WTC11 (cell line): Measurements from ENCODE around the gene IL21R.

ENCODE experiments used
- CDX4 ChIP-seq: fragments of 250-450 bp; sonication (Bioruptor Pico); IDR thresholded peaks from 2 replicates; pipeline ENCODE4 v1.9.0; 2021; ENCODE audit warnings: moderate library complexity, mild to moderate bottlenecking, inconsistent platforms, borderline replicate concordance
- MAX ChIP-seq: sonication (generic); formaldehyde crosslinking; IDR thresholded peaks from 2 replicates; pipeline ENCODE4 v1.8.0; 2022; ENCODE audit warnings: mild to moderate bottlenecking, missing genetic modification reagents
- ZBTB21 ChIP-seq: sonication (generic); formaldehyde crosslinking; IDR thresholded peaks from 2 replicates; pipeline ENCODE4 v1.8.1; 2023; ENCODE audit warnings: mild to moderate bottlenecking, missing genetic modification reagents, borderline replicate concordance
- ZNF423 ChIP-seq: fragments of 250-450 bp; sonication (Bioruptor Pico); IDR thresholded peaks from 2 replicates; pipeline ENCODE4 v2.1.2; 2022; ENCODE audit warnings: mild to moderate bottlenecking, moderate library complexity
- TF ChIP-seq, protein P1 (sequence below): fragments of 200-600 bp; IDR thresholded peaks from 2 replicates; pipeline ENCODE4 v1.8.0; 2022; ENCODE audit warnings: antibody characterized with exemption

DNA sequence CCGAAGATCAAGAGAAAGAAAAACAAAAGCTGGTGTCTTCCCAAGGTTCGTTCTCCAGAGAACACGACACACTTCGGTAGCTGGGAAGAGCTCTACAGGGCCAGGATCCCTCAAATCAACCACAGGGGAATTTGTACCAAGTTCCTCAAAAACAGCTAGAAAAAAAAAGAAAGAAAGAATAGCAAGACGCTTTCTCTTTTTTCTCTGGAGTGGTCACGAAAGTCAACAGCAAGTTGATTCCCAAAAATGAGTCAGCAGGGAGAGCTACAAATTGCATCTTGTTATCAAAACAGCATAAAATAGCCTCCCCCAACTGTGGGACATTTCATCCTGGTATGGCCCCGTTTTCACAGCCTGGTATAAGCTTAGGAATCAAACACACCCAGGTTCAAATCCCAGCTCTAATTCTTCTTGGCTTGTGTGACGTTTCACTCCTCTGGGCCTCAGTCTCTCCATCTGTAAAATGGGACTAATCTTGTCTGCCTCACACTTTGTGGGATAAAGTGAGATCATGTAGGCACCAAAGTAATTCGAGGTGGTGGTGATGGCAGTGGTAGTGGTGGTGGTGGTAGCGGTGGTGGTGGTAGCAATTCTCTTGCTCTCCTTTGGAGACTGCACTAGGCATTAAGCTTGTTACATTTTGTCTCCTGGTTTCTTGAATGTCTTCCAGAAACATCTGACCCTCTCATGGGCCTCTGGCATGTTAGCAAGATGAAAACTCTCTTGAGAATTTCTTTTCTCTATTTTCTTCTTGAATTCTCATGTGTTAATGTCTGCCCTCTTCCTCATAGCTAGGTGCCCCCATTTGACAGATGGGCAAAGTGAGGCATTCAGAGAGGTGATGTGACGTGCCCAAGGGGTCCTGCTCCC, 988 bp upstream of the IL21R start:
- TF ChIP-seq MAX (CRISPR knock-in tag) (no peak), ZBTB21 (CRISPR knock-in tag) (no peak), ZNF423 (CRISPR knock-in tag) (no peak), CDX4 (CRISPR knock-in tag) (no peak)
- TF ChIP-seq, protein P1, sequence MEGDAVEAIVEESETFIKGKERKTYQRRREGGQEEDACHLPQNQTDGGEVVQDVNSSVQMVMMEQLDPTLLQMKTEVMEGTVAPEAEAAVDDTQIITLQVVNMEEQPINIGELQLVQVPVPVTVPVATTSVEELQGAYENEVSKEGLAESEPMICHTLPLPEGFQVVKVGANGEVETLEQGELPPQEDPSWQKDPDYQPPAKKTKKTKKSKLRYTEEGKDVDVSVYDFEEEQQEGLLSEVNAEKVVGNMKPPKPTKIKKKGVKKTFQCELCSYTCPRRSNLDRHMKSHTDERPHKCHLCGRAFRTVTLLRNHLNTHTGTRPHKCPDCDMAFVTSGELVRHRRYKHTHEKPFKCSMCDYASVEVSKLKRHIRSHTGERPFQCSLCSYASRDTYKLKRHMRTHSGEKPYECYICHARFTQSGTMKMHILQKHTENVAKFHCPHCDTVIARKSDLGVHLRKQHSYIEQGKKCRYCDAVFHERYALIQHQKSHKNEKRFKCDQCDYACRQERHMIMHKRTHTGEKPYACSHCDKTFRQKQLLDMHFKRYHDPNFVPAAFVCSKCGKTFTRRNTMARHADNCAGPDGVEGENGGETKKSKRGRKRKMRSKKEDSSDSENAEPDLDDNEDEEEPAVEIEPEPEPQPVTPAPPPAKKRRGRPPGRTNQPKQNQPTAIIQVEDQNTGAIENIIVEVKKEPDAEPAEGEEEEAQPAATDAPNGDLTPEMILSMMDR = no peak
